Measurements from ENCODE around the gene PHGDH.
A peak's percentile ranks its signal among the peaks of the same experiment; 100 is the strongest.
"Not testable (repeated sequence)": the region's sequence is repeated elsewhere in the genome, so short reads cannot be mapped to it uniquely, and the experiment has no call there.

Gene PHGDH

DNA sequence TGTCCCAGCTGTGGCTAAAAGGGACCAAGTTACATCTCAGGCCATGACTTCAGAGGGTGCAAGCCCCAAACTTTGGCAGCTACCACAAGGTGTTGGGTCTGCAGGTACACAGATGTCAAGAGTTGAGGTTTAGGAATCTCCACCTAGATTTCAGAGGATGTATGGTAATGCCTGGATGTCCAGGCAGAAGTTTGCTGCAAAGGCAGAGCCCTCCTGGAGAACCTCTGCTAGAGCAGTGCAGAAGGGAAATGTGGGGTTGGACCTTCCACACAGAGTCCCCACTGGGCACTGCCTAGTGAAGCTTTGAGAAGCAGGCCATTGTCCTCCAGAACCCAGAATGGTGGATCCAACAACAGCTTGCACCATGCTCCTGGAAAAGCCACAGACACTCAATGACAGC is 10.1 kb upstream of the PHGDH start:
- no peaks in the 10 kb centered on the region for H3K9me3 ChIP-seq (ENCODE audit: low read length)
- H3K36me3 ChIP-seq (ENCODE audit: insufficient read depth, low read length): no peaks in the 10 kb centered on the region
- no peaks in the 10 kb centered on the region for H3K27me3 ChIP-seq (ENCODE audit: control insufficient read depth in 1 of 2, insufficient read depth in 2 of 2, low read length in 2 of 2)
- no peak overlapping the region for H3K27ac ChIP-seq (ENCODE audit: low read depth, low read length)
- no peak overlapping the region for H3K4me3 ChIP-seq (ENCODE audit: low read depth in 1 of 2, low read length in 2 of 2)
- no peaks in the 10 kb centered on the region for H3K4me1 ChIP-seq (ENCODE audit: insufficient read depth, low read length)
- no peak overlapping the region for H3K9ac ChIP-seq (ENCODE audit: low read length)

DNA sequence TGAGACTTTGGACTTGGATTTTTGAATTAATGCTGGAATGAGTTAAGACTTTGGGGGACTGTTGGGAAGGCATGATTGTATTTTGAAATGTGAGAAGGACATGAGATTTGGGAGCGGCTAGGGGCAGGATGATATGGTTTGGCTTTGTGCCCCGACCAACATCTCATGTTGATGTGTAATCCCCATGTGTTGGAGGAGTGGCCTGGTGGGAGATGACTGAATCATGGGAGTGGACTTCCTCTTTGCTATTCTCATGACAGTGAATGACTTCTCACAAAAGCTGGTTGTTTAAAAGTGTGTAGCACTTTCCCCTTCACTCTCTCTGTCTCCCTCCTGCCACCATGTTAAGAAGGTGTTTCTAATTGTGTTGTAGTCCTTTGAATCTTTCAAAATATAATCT is 9.3 kb upstream of the PHGDH start:
- no peaks in the 10 kb centered on the region for H3K36me3 ChIP-seq (ENCODE audit: insufficient read depth, low read length)
- no peaks in the 10 kb centered on the region for H3K27me3 ChIP-seq (ENCODE audit: control insufficient read depth in 1 of 2, insufficient read depth in 2 of 2, low read length in 2 of 2)
- no peaks in the 10 kb centered on the region for H3K4me1 ChIP-seq (ENCODE audit: insufficient read depth, low read length)
- no peak overlapping the region for H3K4me3 ChIP-seq (ENCODE audit: low read depth in 1 of 2, low read length in 2 of 2)
- no peaks in the 10 kb centered on the region for H3K9me3 ChIP-seq (ENCODE audit: low read length)
- H3K9ac ChIP-seq (ENCODE audit: low read length): no peak overlapping the region
- H3K27ac ChIP-seq (ENCODE audit: low read depth, low read length): no peak overlapping the region

DNA sequence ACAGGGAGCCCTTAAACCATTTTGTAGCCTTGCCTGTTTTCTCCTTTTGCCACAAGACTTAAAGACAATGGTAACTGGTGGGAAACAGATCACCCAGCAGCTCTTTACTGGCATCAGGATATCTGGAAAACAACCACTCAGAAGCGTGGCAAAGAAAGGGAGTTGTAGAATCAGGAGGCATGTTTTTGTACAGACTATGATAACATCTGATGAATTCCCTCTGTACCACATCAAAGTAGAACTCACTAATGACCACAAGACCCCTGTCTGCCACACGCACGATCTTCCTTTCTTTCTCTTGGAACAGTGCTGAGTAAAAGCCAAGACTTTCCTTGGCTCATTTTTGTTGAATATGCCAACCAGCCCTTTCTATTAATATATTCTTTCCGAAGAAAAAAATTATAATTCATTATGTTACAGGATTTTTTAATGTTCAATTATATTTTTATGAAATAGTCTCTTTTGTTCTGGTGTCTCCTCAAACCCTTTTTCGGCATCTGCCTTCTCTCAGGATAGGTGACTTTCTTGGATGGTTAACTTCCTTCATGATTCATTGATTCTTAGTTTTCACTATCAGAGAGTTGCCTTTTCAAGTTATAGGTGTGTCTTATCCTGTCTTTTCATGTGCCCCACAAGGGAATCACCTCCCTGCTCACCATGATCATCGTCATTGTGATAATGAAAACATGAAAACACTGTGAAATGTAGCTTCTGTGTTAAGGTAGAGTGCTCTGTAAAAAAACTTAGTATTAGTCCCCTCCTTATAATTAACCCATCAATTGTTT is 7.9 kb upstream of the PHGDH start:
- no peaks in the 10 kb centered on the region for H3K27me3 ChIP-seq (ENCODE audit: control insufficient read depth in 1 of 2, insufficient read depth in 2 of 2, low read length in 2 of 2)
- H3K4me3 ChIP-seq (ENCODE audit: low read depth in 1 of 2, low read length in 2 of 2): no peak overlapping the region
- H3K4me1 ChIP-seq (ENCODE audit: insufficient read depth, low read length): no peaks in the 10 kb centered on the region
- no peak overlapping the region for H3K27ac ChIP-seq (ENCODE audit: low read depth, low read length)
- no peaks in the 10 kb centered on the region for H3K36me3 ChIP-seq (ENCODE audit: insufficient read depth, low read length)
- no peaks in the 10 kb centered on the region for H3K9me3 ChIP-seq (ENCODE audit: low read length)
- H3K9ac ChIP-seq (ENCODE audit: low read length): no peak overlapping the region

DNA sequence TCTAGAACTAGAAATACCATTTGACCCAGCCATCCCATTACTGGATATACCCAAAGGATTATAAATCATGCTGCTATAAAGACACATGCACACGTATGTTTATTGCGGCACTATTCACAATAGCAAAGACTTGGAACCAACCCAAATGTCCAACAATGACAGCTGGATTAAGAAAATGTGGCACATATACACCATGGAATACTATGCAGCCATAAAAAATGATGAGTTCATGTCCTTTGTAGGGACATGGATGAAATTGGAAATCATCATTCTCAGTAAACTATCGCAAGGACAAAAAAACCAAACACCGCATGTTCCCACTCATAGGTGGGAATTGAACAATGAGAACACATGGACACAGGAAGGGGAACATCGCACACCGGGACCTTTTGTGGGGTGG is 5.1 kb upstream of the PHGDH start:
- not testable (repeated sequence) for H3K4me3 ChIP-seq (ENCODE audit: low read depth in 1 of 2, low read length in 2 of 2); H3K9me3 ChIP-seq (ENCODE audit: low read length)

DNA sequence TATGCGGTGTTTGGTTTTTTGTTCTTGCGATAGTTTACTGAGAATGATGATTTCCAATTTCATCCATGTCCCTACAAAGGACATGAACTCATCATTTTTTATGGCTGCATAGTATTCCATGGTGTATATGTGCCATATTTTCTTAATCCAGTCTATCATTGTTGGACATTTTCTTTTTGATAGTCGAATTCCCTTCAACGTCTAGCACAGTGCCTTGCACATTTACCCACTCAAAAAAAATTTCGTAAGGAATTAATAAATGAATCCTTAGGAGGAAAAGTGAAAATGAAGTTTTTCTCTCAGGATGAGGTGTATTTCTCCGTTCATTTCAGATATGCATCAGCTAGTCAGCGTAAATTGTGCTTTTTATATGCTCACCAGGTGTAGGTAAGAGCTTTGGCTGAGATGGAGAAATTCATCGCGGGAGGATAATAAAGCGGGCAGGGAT is 354 bp upstream of the PHGDH start:
- H3K9ac ChIP-seq (ENCODE audit: low read length); H3K27me3 ChIP-seq (ENCODE audit: control insufficient read depth in 1 of 2, insufficient read depth in 2 of 2, low read length in 2 of 2); H3K27ac ChIP-seq (ENCODE audit: low read depth, low read length); H3K9me3 ChIP-seq (ENCODE audit: low read length); H3K36me3 ChIP-seq (ENCODE audit: insufficient read depth, low read length): not testable (repeated sequence)
- Histone ChIP-seq H3K4me1 (ENCODE audit: insufficient read depth, low read length) (peaks cover 28% of the 10 kb centered on the region), H3K4me3 (ENCODE audit: low read depth in 1 of 2, low read length in 2 of 2) (peak overlapping the region; percentile 75 to 93)

More for the DNA sequence above, 5.1 kb upstream of the PHGDH start:
- not testable (repeated sequence) for H3K36me3 ChIP-seq (ENCODE audit: insufficient read depth, low read length); H3K27me3 ChIP-seq (ENCODE audit: control insufficient read depth in 1 of 2, insufficient read depth in 2 of 2, low read length in 2 of 2); H3K4me1 ChIP-seq (ENCODE audit: insufficient read depth, low read length); H3K27ac ChIP-seq (ENCODE audit: low read depth, low read length); H3K9ac ChIP-seq (ENCODE audit: low read length)

DNA sequence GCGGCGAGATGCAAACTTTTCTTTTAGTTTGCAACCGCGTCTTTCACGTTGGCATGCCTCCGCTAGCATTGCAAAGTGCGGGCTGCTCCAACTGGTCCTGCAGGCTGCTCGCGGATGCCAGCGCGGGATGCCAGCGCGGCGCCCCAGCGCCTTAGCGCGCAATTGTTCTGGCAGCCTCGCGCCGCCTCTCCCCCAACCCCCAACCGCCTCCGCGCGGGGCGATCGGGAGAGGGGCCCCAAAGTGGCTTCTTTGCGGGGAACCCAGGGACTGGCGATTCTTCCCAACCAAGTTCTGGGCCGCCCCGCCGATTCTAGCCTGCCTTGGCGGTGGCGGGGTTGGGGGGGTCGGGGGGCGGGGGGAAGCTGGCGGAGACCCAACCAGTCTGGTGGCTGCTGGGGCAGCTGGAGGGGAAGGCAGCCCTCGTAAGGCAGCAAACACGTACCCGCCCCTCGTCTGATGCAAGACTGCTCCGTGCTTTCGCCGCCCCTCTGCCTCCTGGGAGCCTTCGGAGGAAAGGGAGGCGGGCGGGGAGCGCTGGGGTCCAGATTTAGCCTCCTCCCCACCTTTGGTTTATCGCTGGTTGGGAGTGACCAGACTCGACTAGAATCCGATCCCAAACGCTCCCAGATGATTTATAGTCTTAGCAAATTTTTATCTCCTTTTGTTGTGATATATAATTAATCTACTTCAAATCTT is 756 bp downstream of the PHGDH start:
- H3K4me1 ChIP-seq (ENCODE audit: insufficient read depth, low read length): peaks cover 28% of the 10 kb centered on the region
- no peaks in the 10 kb centered on the region for H3K36me3 ChIP-seq (ENCODE audit: insufficient read depth, low read length)
- H3K4me3 ChIP-seq (ENCODE audit: low read depth in 1 of 2, low read length in 2 of 2): peak overlapping the region; percentile 75 to 93
- H3K9me3 ChIP-seq (ENCODE audit: low read length): no peaks in the 10 kb centered on the region
- H3K27ac ChIP-seq (ENCODE audit: low read depth, low read length): peak overlapping the region; percentile 80
- no peaks in the 10 kb centered on the region for H3K27me3 ChIP-seq (ENCODE audit: control insufficient read depth in 1 of 2, insufficient read depth in 2 of 2, low read length in 2 of 2)
- peak overlapping the region; percentile 46 for H3K9ac ChIP-seq (ENCODE audit: low read length)

DNA sequence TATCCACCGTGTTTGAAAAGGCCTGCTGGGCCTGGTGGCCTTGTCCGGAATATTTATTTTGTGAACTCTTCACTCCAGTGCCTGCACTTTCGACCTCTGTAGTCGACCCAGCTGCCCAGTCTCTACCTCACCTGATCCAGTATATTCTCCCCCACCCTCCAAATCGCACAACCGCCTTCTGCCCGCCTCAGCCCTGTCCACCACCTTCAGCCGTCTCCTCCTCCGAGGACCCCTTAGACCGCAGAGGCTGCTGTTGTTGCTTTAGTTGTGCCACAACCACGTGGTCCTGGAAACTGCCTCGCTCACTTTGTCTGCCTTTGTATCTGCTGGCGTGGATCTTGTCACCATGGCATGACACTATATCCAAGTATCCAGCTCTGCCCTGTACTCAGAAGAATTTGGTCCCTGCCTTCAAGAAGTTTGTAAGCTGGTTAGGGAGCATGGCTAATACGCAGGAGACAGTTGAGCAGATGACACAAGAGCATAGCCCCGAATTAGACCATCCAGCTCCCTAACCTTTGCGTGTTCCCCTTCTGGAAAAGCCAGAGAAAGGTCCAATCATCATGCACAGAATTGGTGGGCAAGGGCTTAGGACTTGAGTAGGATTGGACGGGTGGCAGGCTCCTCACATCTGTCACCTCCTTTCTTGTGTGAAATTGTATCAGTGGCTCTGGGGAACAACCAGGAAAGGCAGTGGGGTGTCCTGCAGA is 1.5 kb downstream of the PHGDH start:
- Histone ChIP-seq H3K9ac (ENCODE audit: low read length) (peak overlapping the region; percentile 18), H3K4me1 (ENCODE audit: insufficient read depth, low read length) (peaks cover 28% of the 10 kb centered on the region), H3K27ac (ENCODE audit: low read depth, low read length) (peak overlapping the region; percentile 80), H3K4me3 (ENCODE audit: low read depth in 1 of 2, low read length in 2 of 2) (peak overlapping the region; percentile 25 to 41), H3K36me3 (ENCODE audit: insufficient read depth, low read length) (no peaks in the 10 kb centered on the region), H3K9me3 (ENCODE audit: low read length) (no peaks in the 10 kb centered on the region), H3K27me3 (ENCODE audit: control insufficient read depth in 1 of 2, insufficient read depth in 2 of 2, low read length in 2 of 2) (no peaks in the 10 kb centered on the region)

DNA sequence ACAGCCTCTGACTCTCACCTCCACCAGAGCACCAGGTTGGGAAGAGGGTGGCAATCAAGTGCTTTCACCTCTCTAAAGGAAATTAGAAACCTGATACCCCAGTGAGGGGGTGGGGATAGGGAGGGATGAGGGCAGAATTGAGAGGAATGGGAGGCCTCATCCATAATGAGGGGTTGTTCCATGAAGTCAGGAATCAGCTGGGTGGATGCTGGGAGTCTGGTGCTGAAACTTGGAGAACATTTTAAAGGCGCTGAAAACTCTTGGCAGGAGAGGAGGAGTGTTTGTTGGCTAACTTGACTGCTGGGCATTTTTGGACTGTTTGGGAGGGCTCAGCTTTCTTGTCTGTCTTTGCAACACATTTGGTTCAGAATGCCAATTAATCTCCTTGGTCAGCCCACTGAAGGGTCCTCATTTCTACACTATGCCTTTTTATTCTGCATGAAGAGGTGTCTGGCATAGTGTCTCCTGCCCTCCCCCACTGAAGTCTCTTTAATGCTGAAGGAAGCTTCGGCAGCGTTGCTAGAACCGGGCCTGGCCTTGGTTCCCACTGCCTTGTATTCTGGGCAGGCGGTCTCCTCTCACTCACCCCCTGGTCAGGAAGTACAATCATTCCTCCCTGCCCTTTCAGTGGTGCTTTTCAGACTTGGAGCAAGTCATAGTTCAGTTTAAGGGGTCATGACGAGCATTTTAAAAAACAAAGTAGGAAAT is 2.2 kb downstream of the PHGDH start:
- H3K4me3 ChIP-seq (ENCODE audit: low read depth in 1 of 2, low read length in 2 of 2): peak overlapping the region in 1 of 2 donors; percentile 35
- peak overlapping the region; percentile 18 for H3K9ac ChIP-seq (ENCODE audit: low read length)
- H3K4me1 ChIP-seq (ENCODE audit: insufficient read depth, low read length): peaks cover 28% of the 10 kb centered on the region
- H3K36me3 ChIP-seq (ENCODE audit: insufficient read depth, low read length): no peaks in the 10 kb centered on the region
- H3K27me3 ChIP-seq (ENCODE audit: control insufficient read depth in 1 of 2, insufficient read depth in 2 of 2, low read length in 2 of 2): no peaks in the 10 kb centered on the region
- H3K27ac ChIP-seq (ENCODE audit: low read depth, low read length): peak overlapping the region; percentile 80
- no peaks in the 10 kb centered on the region for H3K9me3 ChIP-seq (ENCODE audit: low read length)

DNA sequence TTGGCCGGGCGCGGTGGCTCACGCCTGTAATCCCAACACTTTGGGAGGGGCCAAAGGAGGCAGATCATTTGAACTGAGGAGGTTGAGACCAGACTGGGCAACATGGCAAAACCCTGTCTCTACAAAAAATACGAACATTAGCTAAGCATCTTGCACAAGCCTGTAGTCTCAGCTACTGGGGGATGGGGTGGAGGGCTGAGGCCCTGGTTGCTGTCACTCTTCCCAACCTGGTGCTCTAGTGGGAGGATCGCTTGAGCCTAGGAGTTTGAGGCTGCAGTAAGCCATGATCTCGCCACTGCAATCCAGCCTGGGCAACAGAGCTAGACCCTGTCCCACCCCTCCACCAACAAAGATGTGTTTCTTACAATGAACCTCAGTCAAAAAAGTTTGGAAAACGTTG is 2.8 kb downstream of the PHGDH start:
- no peaks in the 10 kb centered on the region for H3K27me3 ChIP-seq (ENCODE audit: control insufficient read depth in 1 of 2, insufficient read depth in 2 of 2, low read length in 2 of 2)
- H3K9me3 ChIP-seq (ENCODE audit: low read length): no peaks in the 10 kb centered on the region
- no peaks in the 10 kb centered on the region for H3K36me3 ChIP-seq (ENCODE audit: insufficient read depth, low read length)
- H3K4me1 ChIP-seq (ENCODE audit: insufficient read depth, low read length): peaks cover 28% of the 10 kb centered on the region
- no peak overlapping the region for H3K4me3 ChIP-seq (ENCODE audit: low read depth in 1 of 2, low read length in 2 of 2)
- H3K27ac ChIP-seq (ENCODE audit: low read depth, low read length): peak overlapping the region; percentile 19
- no peak overlapping the region for H3K9ac ChIP-seq (ENCODE audit: low read length)

DNA sequence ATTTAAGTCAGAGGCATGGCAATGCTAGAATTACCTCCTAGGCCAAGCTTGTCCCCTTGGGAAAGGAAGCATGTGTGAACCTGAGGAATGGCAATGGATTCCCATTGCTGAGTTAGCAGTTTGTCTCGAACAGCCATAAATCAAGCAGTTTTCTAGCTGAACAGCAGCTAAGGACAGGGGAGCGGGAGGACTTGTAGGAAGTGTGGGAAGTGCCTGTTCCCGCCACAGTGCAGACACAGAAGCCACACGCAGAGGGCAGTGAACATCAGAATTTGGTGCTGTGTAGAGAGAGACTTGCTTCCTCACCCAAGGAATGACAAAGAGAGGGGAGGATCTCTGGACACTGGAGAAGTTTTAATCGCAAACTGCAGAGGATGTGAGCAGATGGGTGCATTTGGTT is 3.8 kb downstream of the PHGDH start:
- H3K4me3 ChIP-seq (ENCODE audit: low read depth in 1 of 2, low read length in 2 of 2): no peak overlapping the region
- H3K27ac ChIP-seq (ENCODE audit: low read depth, low read length): no peak overlapping the region
- H3K27me3 ChIP-seq (ENCODE audit: control insufficient read depth in 1 of 2, insufficient read depth in 2 of 2, low read length in 2 of 2): no peaks in the 10 kb centered on the region
- no peak overlapping the region for H3K9ac ChIP-seq (ENCODE audit: low read length)
- H3K36me3 ChIP-seq (ENCODE audit: insufficient read depth, low read length): no peaks in the 10 kb centered on the region
- no peaks in the 10 kb centered on the region for H3K9me3 ChIP-seq (ENCODE audit: low read length)
- peaks cover 28% of the 10 kb centered on the region for H3K4me1 ChIP-seq (ENCODE audit: insufficient read depth, low read length)

DNA sequence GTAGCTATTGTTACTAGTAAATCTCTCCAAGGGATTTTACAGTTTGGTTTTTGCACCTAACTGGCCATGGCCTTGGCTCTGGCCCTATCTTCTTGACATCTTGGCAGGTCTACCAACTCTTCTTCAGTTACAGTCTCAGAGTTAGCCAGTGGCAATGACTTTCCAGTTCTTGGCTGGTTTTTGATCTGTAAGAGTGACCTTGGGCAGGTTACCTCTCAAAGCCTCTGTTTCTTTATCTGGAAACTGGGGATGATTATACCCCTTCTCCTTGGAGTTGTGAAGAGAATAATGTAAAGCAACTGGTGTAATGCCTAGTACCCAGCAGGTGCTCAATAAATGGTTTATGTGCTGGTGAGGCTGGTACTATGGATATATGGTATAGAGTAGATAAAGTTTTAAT is 6.7 kb downstream of the PHGDH start:
- H3K27ac ChIP-seq (ENCODE audit: low read depth, low read length): no peak overlapping the region
- no peak overlapping the region for H3K9ac ChIP-seq (ENCODE audit: low read length)
- no peaks in the 10 kb centered on the region for H3K27me3 ChIP-seq (ENCODE audit: control insufficient read depth in 1 of 2, insufficient read depth in 2 of 2, low read length in 2 of 2)
- no peaks in the 10 kb centered on the region for H3K9me3 ChIP-seq (ENCODE audit: low read length)
- peaks cover 19% of the 10 kb centered on the region for H3K36me3 ChIP-seq (ENCODE audit: insufficient read depth, low read length)
- peaks cover 24% of the 10 kb centered on the region for H3K4me1 ChIP-seq (ENCODE audit: insufficient read depth, low read length)
- H3K4me3 ChIP-seq (ENCODE audit: low read depth in 1 of 2, low read length in 2 of 2): no peak overlapping the region
